HG03575 (cell line): ENCODE measurements around the gene HK1.

Experiments used
- ATAC-seq: cut with Tn5 transposase; IDR thresholded peaks from one replicate; pipeline ENCODE4 v1.9.1; 2021; ENCODE audit not compliant: unreplicated experiment, insufficient number of reproducible peaks, low FRiP score; ENCODE audit errors: extremely low read depth

Gene HK1

GRCh38 chr10:69360485-69361302, 82.4 kb downstream of the HK1 start:
- no peak for ATAC-seq

DNA sequence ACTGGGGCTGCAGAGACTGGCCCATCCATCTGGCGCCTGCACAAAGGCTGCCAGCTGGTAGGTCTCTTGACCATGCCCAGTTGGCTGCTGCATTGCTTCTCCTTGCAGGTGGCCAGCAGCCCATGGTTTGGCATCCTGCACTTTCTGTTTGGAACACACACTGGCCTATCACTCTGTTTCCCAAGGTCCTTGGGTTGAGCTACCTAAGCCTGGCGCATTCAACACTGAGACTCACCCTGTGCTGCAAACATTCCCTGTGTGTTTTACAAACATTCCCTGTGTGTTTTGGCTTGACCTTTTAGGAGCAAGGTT, 83.0 kb downstream of the HK1 start:
- ATAC-seq = no peak

DNA sequence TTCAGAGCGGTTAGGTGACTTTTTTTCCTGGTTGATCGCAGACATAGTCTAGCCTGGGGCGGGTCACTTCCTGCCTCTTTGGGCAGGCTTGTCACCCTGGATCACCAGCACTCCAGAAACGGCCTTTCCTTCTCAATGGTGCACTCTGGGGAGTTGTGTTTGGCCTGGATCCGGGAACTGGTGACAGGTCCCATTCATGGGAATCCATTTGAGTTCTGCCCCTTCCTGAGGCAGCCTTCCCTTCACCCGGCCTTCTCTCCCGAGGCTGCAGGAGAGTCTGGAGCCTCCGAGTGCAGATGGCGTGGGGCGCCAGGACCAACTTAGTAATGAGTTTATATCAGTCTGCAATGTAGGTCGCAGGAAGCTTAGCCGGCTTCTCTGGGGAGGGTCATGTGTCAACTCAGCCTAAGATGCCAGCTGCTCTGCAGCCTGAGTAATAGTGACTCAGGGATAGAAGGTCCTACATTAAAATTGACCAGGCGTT, 84.2 kb downstream of the HK1 start:
- ATAC-seq = no peak

DNA sequence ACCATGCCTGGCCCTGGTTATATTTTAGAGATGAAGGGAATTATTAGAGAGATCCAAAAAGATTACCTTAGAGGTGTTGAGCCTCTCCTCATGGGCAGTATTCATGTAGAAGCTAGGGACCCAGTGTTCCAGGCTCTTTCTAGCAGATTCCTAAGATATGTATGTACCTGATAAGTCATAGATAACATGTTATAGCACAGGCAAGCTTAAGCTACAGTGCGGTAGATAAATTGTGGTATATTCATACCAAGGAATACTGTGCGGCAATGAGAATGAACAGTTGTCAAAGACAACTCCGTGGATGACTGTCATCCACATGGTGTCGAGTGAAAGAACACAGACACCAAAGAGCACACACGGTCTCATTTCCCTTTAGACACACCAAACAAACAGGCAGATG, 85.4 kb downstream of the HK1 start:
- ATAC-seq = no peak

DNA sequence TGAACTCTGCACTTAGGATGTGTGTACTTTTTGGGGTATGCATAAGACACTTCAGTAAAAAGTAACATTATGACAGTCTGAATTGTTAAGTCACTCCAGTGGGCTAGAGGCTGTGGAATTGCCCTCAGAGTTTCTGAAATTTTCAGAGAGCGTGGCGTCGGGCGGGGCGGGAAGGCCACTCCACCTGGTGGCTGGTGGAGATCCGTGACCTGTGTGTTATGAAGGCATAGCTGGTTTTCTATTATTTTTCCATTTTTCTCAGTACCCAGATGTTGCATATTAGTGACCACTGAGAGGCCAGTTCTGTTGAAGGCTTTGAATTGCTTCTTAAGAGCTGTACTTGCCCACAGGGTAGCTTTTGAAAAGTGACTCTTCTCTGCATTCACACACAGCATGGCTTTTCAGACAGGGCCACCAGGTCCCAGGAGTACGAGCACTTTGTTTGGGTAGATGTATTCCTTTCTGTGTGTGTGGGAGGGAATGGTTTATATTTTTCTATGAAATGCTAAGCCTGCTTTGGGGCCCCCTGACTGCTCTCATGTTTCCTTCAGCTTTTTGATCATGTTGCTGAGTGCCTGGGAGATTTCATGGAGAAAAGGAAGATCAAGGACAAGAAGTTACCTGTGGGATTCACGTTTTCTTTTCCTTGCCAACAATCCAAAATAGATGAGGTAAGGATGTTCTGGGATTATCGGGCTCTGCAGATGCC, 86.1 kb downstream of the HK1 start:
- no peak for ATAC-seq

DNA sequence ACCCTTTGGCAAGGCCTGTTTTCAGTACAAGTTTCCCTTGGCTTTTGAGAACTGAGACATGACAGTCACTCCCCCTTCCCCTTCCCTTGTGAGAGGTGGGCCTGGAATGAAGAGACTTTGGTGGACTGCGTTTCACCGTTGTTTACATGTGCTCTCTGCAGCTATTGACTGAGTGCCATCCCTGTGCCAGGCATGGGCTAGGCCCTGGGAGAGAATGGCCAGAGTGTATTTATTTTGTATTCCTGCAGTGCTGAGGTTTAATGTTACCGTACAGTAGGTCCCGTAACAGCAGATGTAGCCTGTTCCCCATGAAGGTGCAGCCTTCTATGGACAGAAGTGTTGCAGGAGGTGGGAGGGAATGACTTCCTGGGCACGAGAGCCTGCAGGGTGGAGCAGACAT, 88.4 kb downstream of the HK1 start:
- no peak for ATAC-seq

- ATAC-seq = no peak
Measured at GRCh38 chr10:69367469-69367868, 89.2 kb downstream of the HK1 start.

DNA sequence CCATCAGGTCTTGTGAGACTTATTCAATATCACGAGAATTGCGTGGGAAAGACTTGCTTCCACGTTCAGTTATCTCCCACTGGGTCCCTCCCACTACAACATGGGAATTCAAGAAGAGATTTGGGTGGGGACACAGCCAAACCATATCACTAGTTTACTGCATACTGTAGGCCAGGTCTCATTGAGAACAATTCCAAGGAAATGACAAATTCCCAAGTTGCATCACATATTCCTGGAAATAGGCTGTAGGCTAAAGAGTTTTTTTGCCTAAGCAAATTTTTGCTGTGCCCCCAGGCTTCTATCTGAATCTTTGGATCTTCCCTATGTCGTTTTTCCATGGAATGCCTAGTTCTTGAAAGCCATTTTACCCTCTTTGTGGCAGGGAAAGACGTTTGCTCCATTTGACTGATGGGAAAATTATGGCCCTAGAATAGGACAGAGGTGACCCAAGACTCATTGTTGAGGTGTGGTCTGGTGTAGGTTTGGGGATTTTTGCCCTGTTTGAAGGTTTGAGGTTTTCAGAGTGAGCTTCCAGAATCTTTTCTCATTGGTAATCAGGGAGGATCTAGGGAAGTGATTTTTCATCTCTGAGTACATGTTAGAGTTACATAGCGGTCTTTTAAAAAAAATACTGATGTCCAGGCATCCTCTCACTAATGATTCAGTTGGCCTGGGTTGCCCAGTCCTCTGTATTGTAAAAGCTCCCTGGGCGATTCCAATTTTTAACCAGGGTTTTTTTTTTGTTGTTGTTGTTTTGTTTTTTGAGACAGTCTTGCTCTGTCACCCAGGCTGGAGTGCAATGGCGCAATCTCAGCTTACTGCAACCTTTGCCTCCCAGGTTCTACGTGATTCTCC, 94.1 kb downstream of the HK1 start:
- ATAC-seq = no peak

GRCh38 chr10:69374242-69374641, 95.9 kb downstream of the HK1 start:
- ATAC-seq = no peak

DNA sequence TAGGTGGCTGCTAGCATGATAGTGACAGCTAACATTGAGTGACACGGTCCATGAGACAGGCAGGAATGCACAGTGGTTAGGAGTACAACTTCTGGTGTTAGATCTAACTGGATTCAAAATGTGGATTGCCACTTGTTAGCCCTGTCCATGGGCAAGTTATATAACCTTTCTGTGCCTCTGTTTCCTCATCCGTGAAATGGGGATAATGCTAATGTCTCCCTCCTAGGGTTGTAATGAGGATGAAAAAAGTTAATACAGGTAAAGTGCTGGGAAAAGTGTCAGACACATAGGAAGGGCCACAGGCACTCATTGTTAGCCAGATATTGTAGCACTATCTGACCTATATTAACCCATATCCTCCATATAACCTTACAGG, 96.6 kb downstream of the HK1 start:
- ATAC-seq = no peak

DNA sequence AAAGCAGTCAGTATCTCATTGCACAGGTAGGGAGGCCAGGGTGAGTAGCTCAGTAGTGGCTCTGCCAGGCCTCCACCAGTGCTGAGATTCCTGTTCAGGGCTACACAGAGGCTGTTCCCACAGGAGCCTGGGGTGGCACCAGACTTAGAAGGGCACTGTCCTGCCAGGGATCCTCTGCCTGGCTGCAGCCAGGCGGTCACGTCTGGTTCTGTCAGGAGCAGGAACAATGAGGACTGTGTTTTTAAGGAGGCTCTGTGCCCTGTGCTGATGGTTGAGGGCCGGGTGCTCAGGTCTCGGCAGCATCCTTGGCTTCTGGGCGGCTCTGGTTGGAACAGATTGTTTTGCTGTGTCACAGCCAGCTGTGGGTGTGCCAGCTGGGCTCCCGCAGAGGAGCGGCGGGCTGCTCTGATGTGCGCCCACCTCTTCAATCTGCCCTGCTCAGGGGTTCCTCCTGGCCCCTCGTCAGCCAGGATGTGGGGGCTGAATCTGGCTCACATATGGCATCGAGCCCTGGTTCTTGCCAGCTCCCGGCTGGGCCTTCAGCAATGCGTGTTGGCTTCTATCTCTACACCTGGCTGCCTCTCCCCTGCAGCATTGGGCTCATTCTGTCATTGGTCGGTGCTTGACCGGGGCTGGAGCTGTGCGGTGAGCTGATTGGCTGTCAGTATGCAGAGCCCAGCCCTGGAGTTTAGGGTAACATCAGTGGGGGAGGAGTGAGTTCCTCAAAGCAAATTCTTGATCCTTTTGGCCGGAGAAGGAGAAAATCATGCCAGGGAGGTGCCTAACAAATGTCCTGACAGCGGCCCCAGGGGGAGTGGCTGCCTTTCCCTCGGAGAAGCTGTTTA, 97.2 kb downstream of the HK1 start:
- no peak for ATAC-seq

DNA sequence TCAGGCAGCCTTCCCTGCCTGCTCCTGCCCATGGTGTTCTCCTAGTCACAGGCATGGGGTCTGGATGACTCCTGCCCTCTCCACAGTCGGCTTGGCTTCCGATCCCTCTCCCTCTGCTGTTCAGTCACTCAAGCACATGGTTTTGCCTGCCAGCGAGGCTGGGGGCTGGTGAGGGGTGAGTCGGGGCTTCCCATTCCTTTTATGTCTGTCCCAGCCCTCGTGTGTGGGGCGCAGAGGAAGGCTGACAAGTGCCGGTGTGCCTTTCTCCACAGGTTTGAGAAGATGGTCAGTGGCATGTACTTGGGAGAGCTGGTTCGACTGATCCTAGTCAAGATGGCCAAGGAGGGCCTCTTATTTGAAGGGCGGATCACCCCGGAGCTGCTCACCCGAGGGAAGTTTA, 98.4 kb downstream of the HK1 start:
- no peak for ATAC-seq

DNA sequence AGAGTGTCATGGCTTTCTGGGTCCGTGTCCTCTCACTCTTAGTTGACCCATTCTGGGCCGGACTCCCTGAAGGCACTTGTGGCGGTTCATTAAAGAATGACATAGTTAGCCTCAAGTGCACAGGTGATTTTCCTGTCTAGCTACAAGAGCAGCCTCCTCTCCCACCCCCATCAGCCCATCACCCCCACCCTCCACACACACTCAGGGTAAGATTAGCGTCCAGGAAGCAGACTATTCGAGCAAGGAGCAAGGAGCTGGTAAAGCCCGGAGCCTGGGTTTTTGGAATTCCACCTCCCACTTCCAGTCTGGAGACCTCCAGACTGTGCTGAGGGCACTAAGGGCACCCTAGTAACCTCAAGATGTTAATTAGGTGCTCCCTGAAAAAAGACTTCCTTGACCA, 98.9 kb downstream of the HK1 start:
- no peak for ATAC-seq

GRCh38 chr10:69377933-69378332, 99.6 kb downstream of the HK1 start:
- ATAC-seq = no peak

DNA sequence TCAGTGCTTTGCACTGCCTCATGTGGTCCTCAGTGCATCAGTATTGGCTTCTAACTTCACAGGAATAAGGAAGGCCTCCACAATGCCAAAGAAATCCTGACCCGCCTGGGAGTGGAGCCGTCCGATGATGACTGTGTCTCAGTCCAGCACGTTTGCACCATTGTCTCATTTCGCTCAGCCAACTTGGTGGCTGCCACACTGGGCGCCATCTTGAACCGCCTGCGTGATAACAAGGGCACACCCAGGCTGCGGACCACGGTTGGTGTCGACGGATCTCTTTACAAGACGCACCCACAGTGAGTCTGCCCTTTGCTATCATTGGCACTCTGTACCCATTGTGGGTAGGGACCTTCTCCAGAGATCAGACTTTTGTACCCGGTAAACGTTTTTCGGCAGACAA, 101.5 kb downstream of the HK1 start:
- ATAC-seq = no peak

DNA sequence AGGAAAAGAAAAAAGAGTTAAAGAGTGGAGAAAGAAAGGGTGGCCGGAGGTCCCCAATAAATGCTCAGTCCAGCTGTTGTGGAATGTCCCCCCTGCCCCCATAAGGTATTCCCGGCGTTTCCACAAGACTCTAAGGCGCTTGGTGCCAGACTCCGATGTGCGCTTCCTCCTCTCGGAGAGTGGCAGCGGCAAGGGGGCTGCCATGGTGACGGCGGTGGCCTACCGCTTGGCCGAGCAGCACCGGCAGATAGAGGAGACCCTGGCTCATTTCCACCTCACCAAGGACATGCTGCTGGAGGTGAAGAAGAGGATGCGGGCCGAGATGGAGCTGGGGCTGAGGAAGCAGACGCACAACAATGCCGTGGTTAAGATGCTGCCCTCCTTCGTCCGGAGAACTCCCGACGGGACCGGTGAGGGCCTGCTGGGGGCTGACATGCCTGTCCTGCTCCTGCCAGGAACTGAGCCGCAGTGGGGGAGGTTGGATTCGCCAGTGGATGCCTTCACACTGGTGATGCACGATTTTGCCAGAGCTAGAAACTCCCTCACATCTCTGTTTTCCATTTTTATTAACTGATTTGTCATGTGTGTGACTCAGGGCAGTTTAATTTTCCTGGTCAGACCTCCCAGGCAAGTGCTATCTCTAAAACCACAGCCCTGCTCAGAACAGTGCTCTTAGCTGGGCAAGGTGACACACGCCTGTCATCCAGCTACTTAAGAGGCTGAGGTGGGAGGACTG, 104.3 kb downstream of the HK1 start:
- no peak for ATAC-seq

GRCh38 chr10:69383558-69383957, 105.3 kb downstream of the HK1 start:
- no peak for ATAC-seq

DNA sequence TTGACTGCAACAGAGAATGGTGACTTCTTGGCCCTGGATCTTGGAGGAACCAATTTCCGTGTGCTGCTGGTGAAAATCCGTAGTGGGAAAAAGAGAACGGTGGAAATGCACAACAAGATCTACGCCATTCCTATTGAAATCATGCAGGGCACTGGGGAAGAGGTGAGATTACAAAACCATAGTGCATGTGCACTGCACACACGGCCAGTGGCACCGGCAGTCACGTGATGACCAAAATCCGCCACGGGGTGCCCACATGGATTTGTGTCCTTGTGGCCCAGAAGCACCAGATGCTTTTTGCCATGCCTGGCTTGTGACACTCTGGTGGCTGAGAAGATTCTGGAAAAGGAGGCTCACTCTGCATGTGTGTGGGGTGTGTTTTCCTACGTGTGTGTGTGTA, 106.0 kb downstream of the HK1 start:
- no peak for ATAC-seq
